Measurements from ENCODE around the gene EDA.

Gene EDA

GRCh38 chrX:70062961-70063550, 447.1 kb downstream of the EDA start:
- H3K27me3 ChIP-seq (ENCODE audit: control insufficient read depth, insufficient read depth, low read length): peaks cover 6% of the 10 kb centered on the region
- H3K27ac ChIP-seq (ENCODE audit: low read depth, low read length): no peak overlapping the region
- no peaks in the 10 kb centered on the region for H3K36me3 ChIP-seq (ENCODE audit: control insufficient read depth, insufficient read depth, low read length)
- H3K4me3 ChIP-seq (ENCODE audit: low read length): no peak overlapping the region
- H3K9ac ChIP-seq (ENCODE audit: low read length): no peak overlapping the region
- H3K4me1 ChIP-seq (ENCODE audit: control insufficient read depth, insufficient read depth, low read length): no peaks in the 10 kb centered on the region

GRCh38 chrX:70066646-70067045, 450.7 kb downstream of the EDA start:
- peaks cover 6% of the 10 kb centered on the region for H3K27me3 ChIP-seq (ENCODE audit: control insufficient read depth, insufficient read depth, low read length)
- H3K27ac ChIP-seq (ENCODE audit: low read depth, low read length): no peak overlapping the region
- H3K9ac ChIP-seq (ENCODE audit: low read length): no peak overlapping the region
- H3K4me3 ChIP-seq (ENCODE audit: low read length): no peak overlapping the region
- no peaks in the 10 kb centered on the region for H3K4me1 ChIP-seq (ENCODE audit: control insufficient read depth, insufficient read depth, low read length)
- H3K36me3 ChIP-seq (ENCODE audit: control insufficient read depth, insufficient read depth, low read length): no peaks in the 10 kb centered on the region

GRCh38 chrX:70079297-70079696, 463.4 kb downstream of the EDA start:
- Histone ChIP-seq H3K27ac (ENCODE audit: low read depth, low read length) (no peak overlapping the region), H3K4me3 (ENCODE audit: low read length) (no peak overlapping the region), H3K27me3 (ENCODE audit: control insufficient read depth, insufficient read depth, low read length) (no peaks in the 10 kb centered on the region), H3K4me1 (ENCODE audit: control insufficient read depth, insufficient read depth, low read length) (no peaks in the 10 kb centered on the region), H3K9ac (ENCODE audit: low read length) (no peak overlapping the region), H3K36me3 (ENCODE audit: control insufficient read depth, insufficient read depth, low read length) (no peaks in the 10 kb centered on the region)

- Histone ChIP-seq H3K4me1 (ENCODE audit: control insufficient read depth, insufficient read depth, low read length) (no peaks in the 10 kb centered on the region), H3K27ac (ENCODE audit: low read depth, low read length) (no peak overlapping the region), H3K36me3 (ENCODE audit: control insufficient read depth, insufficient read depth, low read length) (no peaks in the 10 kb centered on the region), H3K9ac (ENCODE audit: low read length) (no peak overlapping the region), H3K4me3 (ENCODE audit: low read length) (no peak overlapping the region), H3K27me3 (ENCODE audit: control insufficient read depth, insufficient read depth, low read length) (no peaks in the 10 kb centered on the region)
Observed at GRCh38 chrX:70079870-70080269, 464.0 kb downstream of the EDA start.

- no peaks in the 10 kb centered on the region for H3K4me1 ChIP-seq (ENCODE audit: control insufficient read depth, insufficient read depth, low read length)
- no peak overlapping the region for H3K9ac ChIP-seq (ENCODE audit: low read length)
- H3K36me3 ChIP-seq (ENCODE audit: control insufficient read depth, insufficient read depth, low read length): no peaks in the 10 kb centered on the region
- H3K27ac ChIP-seq (ENCODE audit: low read depth, low read length): no peak overlapping the region
- no peak overlapping the region for H3K4me3 ChIP-seq (ENCODE audit: low read length)
- no peaks in the 10 kb centered on the region for H3K27me3 ChIP-seq (ENCODE audit: control insufficient read depth, insufficient read depth, low read length)
Observed at GRCh38 chrX:70082723-70083122, 466.8 kb downstream of the EDA start.

GRCh38 chrX:70084592-70085240, 468.8 kb downstream of the EDA start:
- Histone ChIP-seq H3K4me3 (ENCODE audit: low read length) (no peak overlapping the region), H3K27ac (ENCODE audit: low read depth, low read length) (no peak overlapping the region), H3K36me3 (ENCODE audit: control insufficient read depth, insufficient read depth, low read length) (no peaks in the 10 kb centered on the region), H3K27me3 (ENCODE audit: control insufficient read depth, insufficient read depth, low read length) (no peaks in the 10 kb centered on the region), H3K4me1 (ENCODE audit: control insufficient read depth, insufficient read depth, low read length) (no peaks in the 10 kb centered on the region), H3K9ac (ENCODE audit: low read length) (no peak overlapping the region)

GRCh38 chrX:70087857-70088630, 472.1 kb downstream of the EDA start:
- H3K4me1 ChIP-seq (ENCODE audit: control insufficient read depth, insufficient read depth, low read length): no peaks in the 10 kb centered on the region
- no peak overlapping the region for H3K27ac ChIP-seq (ENCODE audit: low read depth, low read length)
- H3K4me3 ChIP-seq (ENCODE audit: low read length): no peak overlapping the region
- H3K36me3 ChIP-seq (ENCODE audit: control insufficient read depth, insufficient read depth, low read length): no peaks in the 10 kb centered on the region
- peaks cover 3% of the 10 kb centered on the region for H3K27me3 ChIP-seq (ENCODE audit: control insufficient read depth, insufficient read depth, low read length)
- no peak overlapping the region for H3K9ac ChIP-seq (ENCODE audit: low read length)

GRCh38 chrX:70088751-70089150, 472.8 kb downstream of the EDA start:
- Histone ChIP-seq H3K4me3 (ENCODE audit: low read length) (no peak overlapping the region), H3K9ac (ENCODE audit: low read length) (no peak overlapping the region), H3K36me3 (ENCODE audit: control insufficient read depth, insufficient read depth, low read length) (no peaks in the 10 kb centered on the region), H3K4me1 (ENCODE audit: control insufficient read depth, insufficient read depth, low read length) (no peaks in the 10 kb centered on the region), H3K27ac (ENCODE audit: low read depth, low read length) (no peak overlapping the region), H3K27me3 (ENCODE audit: control insufficient read depth, insufficient read depth, low read length) (peaks cover 3% of the 10 kb centered on the region)
